HG02852 (cell line): ENCODE results near the gene KCNAB2.

Experiments used
- ATAC-seq: cut with Tn5 transposase; IDR thresholded peaks from one replicate; pipeline ENCODE4 v1.9.1; 2021; ENCODE audit warnings: mild to moderate bottlenecking, moderate library complexity; ENCODE audit not compliant: unreplicated experiment

KCNAB2 gene

GRCh38 chr1:6029351-6029750 is 16.3 kb upstream of the KCNAB2 start:
- no peak for ATAC-seq

GRCh38 chr1:6030132-6030531 is 15.6 kb upstream of the KCNAB2 start:
- ATAC-seq: no peak

GRCh38 chr1:6030547-6031261 is 15.0 kb upstream of the KCNAB2 start:
- no peak for ATAC-seq

- no peak for ATAC-seq
These were observed 12.6 kb upstream of the KCNAB2 start for GRCh38 chr1:6033124-6033523.

- ATAC-seq: no peak
These were observed 11.5 kb upstream of the KCNAB2 start for GRCh38 chr1:6033986-6034749.

GRCh38 chr1:6034750-6035096 is 11.0 kb upstream of the KCNAB2 start:
- no peak for ATAC-seq

DNA sequence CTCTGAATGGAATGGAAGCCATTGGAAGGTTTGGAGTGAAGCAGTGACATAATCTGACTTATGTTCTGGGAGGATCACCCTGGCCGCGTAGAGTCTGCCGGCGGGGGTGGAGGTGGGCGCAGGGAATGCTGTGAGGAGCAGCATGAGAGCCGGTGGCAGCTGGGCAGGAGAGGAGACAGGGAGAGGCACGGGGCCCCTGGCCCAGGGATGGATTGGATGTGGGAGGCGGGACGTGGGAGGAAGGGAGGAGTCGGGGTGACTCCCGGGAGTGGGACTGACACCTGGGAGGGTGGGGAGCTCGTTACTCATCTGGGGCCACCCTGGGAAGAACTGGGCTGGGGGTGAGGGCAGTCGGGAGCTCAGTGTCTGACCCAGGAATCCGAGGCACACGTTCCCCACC is 10.4 kb upstream of the KCNAB2 start:
- ATAC-seq: no peak

DNA sequence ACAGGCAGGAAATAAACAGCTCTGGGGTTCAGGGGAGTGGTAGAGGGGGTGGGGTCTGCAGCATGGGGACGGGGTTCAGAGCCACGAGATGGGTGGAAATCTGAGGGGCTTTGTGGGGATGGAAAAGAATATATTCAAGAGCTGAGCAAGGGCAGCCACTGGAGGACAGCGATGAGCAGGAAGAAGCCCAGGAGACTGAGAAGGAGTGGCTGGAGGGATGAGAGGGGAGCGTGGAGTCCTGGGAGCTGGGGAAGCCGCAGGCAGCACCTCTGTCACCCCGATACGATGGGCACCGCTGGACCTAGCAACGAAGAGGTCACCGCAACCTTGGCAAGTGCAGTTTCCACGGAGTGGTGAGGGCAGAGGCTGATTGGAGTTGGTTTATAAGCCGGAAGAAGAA is 10.0 kb upstream of the KCNAB2 start:
- ATAC-seq: no peak

- no peak for ATAC-seq
These were observed 8.3 kb upstream of the KCNAB2 start for GRCh38 chr1:6037338-6037762.

GRCh38 chr1:6038603-6039002 is 7.1 kb upstream of the KCNAB2 start:
- ATAC-seq: no peak

DNA sequence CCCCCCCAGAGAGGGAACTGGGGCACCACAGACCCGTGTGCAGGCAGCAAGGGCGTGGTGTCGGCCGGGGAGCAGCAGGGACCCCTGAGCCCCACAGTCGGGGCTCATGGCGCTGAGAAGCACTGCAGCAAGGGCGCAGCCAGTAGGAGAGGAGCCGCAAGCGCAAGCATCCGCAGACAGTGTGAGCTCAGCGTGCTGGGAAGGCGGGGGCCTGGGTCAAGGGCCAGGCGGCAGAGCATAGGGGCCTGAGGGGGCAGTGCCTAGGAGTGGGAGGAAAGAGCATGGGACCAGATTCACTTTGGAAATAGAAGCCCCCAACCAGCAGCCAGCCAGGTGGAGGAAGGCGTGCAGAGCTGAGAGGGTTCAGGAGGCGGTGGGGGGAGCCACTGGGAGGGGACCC is 6.7 kb upstream of the KCNAB2 start:
- ATAC-seq: no peak

- no peak for ATAC-seq
These were observed 5.2 kb upstream of the KCNAB2 start for GRCh38 chr1:6040444-6040843.

- ATAC-seq: no peak
These were observed 4.8 kb upstream of the KCNAB2 start for GRCh38 chr1:6040861-6041415.

DNA sequence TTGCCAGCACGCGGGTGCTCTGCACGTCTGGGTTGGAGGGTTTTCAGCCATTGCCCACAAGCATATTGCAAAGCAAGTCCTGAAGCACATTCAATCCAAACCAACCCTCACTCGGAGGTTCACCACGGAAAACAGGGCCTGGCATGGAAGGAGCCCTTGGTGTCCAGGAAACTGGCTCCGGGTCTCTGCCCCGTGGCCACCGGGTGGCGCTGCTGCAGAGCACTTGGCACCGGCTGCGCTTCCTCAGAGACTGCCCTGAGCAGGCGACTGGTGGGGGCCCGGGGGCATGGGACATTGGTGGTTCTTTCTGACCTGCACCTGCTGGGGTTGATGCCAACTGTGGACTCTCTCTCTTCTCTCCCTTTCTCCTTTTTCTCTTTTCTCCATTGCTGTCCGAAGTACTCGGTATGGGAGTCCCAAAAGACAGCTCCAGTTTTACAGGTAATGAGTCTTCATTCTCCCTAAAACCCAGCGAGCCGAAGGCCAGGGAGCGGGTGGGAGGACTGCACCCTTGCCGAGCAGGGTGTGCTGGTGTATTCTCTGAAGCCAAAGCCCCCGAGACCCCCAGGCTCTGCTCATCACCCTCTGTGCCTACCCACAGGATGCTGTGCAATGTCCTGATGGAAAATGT is 4.1 kb upstream of the KCNAB2 start:
- no peak for ATAC-seq

DNA sequence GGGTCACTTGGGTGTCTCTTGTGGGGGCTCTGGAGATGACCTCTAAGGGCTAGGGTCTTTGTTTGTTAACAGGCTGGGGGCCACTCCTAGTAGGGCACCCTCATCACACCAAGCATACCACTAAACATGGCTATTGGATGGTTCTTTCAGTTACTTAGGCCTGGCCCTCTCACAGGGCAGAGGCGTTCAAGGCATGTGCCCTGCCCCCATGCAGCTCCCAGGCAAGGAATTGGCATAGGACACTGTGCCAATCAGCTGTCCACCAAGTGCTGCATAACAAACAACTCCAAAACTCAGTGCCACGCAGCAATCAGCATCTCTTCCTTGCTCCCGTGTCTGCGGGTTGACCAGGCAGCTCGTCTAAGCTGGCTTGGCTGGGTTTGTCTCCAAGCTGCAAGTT is 2.1 kb upstream of the KCNAB2 start:
- no peak for ATAC-seq

GRCh38 chr1:6044481-6045109 is 1.1 kb upstream of the KCNAB2 start:
- no peak for ATAC-seq

- ATAC-seq: no peak
These were observed 582 bp upstream of the KCNAB2 start for GRCh38 chr1:6045110-6045502.

DNA sequence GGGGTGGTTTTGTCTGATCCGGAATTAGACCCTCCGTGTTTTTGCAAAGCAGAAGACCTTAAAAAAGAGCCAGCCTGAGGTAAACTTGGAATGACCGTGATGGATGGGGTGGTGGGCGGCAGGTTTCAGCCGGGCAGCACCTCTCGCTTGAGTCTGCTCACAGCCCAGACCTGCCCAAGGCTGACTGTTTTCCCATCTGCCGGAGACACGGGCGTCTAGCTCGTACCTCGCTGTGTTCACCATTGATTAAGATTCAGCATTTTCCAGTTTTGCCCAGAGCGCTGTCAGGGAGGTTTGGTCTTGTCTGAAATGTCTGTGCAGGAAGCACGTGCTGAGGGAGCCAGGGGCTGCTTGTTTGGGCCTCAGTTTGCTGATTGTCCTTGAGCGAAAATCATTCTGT is 591 bp downstream of the KCNAB2 start:
- ATAC-seq: no peak

DNA sequence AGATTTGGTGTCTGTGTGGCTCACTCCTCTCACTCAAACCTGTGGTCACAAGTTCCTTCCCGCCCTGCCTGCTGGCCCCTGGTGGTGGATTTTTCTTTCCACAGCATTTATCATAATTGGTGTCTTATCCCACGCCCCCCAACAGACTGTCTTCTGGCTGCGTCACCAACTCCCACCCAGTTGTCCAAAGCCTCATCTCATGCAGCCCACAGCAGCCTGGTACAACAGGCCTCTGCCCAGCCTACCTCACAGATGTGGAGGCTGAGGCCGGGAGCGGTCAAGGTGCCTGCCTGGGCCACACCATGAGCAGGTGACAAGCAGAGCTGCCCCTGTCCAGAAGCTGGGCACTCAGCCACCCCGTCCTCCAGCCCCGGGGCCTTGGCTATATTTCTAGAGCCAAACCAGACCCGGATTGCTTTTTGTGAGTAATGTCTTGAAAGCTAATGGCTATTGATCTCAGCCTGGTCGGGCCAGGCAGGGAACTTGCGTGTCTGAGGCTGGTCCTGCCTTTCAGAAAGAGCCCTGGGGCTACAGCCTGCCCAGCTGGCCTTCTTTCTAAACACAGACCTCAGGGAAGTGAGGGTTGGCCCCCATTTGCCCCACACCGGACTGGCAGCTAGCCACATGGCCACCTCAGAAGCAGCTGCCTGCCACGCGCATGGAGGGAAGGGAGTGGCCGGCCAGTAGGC is 2.6 kb downstream of the KCNAB2 start:
- ATAC-seq: no peak

DNA sequence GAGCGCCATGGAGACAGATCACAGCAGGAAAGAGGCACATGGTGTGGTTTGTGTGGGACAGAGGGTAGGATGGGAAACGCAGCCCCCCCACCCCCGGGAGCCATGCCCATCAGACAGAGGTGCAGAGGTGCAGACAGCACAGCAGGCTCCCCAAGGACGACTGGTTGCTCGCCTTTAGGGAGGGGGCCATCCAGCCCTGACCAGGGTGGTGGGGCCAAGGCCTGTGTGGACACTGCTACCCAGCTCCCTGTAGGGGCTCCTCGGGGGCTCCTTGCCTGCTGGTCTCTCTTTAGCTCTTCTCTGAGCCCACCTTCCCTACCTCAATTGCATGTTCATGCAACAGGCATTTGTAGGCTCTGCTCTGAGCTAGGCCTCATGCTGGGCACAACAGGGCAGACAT is 3.7 kb downstream of the KCNAB2 start:
- ATAC-seq: no peak

DNA sequence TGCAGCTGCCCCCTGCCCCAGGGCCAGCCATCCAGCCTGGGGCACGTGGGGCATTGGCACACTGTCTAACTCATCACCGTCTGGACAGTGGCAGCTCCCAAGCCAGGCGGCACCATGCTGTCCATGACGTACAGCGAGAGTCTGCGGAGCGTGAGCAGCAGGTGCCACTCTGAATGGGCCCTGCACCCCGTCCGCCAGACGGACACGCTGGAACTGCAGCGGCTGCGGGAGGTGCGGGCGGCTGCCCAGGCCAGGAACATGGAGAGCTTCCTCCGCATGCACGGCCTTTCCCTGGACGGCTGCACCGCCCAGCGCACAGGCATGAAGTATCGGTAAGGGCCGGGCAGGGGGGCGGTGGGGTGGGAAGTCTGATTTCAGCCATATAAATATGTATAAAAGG is 5.7 kb downstream of the KCNAB2 start:
- no peak for ATAC-seq
